Transverse colon (tissue), 4 donors: ENCODE measurements around the gene TRAF2. TPM values are rescaled to one million over a fixed set of nuclear protein-coding genes. Genes with fewer than 3 reads are reported as not detected.
"Not testable (repeated sequence)": the region's sequence is repeated elsewhere in the genome, so short reads cannot be mapped to it uniquely, and the experiment has no call there.

Experiments used
- DNase-seq: peaks from one replicate; pipeline ENCODE4 v3.0.0-alpha.2; 2019
- H3K27ac ChIP-seq, 4 donors: fragments of 200-600 bp; sonication (generic); 2 replicates each; pipeline ENCODE4 v1.5.1; 2016 to 2018; ENCODE audit warnings: inconsistent platforms in 4 of 4
- H3K27me3 ChIP-seq: fragments of 200-600 bp; sonication (generic); 2 replicates; pipeline ENCODE4 v1.5.1; 2017; ENCODE audit warnings: inconsistent platforms
- H3K36me3 ChIP-seq, 4 donors: fragments of 200-600 bp; sonication (generic); 2 replicates each; pipeline ENCODE4 v1.5.1; 2017 to 2019; ENCODE audit warnings: inconsistent platforms in 4 of 4
- H3K4me1 ChIP-seq, 4 donors: fragments of 200-600 bp; sonication (generic); 2 replicates each; pipeline ENCODE4 v1.5.1; 2017 to 2020; ENCODE audit warnings: inconsistent platforms in 4 of 4
- H3K4me3 ChIP-seq, 4 donors: fragments of 200-600 bp; sonication (generic); 1 replicate in 1 of 4; 2 replicates in 3 of 4; pipeline versions ENCODE4 v1.5.1 to v1.6.1; 2017 to 2019; ENCODE audit warnings: inconsistent platforms in 4 of 4
- H3K9me3 ChIP-seq, 2 donors: fragments of 200-600 bp; sonication (generic); 2 replicates each; pipeline ENCODE4 v1.5.1; 2017 to 2019; ENCODE audit warnings: inconsistent platforms in 2 of 2
- CTCF ChIP-seq, 5 experiments: fragments of 200-600 bp in 3 of 5; fragments of 450-650 bp in 2 of 5; sonication (generic) in 3 of 5; IDR thresholded peaks; 1 replicate in 2 of 5; 2 replicates in 3 of 5; pipeline ENCODE4 v1.5.1; 2016 to 2017; ENCODE audit warnings: antibody characterized with exemption in 5 of 5, inconsistent platforms in 3 of 5, mild to moderate bottlenecking in 2 of 5, moderate library complexity in 1 of 5
- EP300 ChIP-seq: sonication (generic); formaldehyde crosslinking; IDR thresholded peaks from one replicate; pipeline ENCODE4 v1.6.1; 2017; ENCODE audit warnings: antibody characterized with exemption, low read depth
- POLR2A ChIP-seq: fragments of 450-650 bp; IDR thresholded peaks from one replicate; pipeline ENCODE4 v1.6.1; 2016; ENCODE audit warnings: antibody characterized with exemption, mild to moderate bottlenecking, moderate library complexity
- POLR2AphosphoS5 ChIP-seq, 3 donors: sonication (generic); formaldehyde crosslinking; IDR thresholded peaks; one replicate each; pipeline ENCODE4 v1.6.1; 2016; ENCODE audit warnings: antibody characterized with exemption in 3 of 3
- WGBS, 2 donors: methylation state at CpG; one replicate each; pipeline ENCODE4 v1.1.5; 2018; ENCODE audit warnings: low coverage in 1 of 2; 5-methylcytosine and 5-hydroxymethylcytosine counted together
- in situ Hi-C, 4 donors: fragments of 200-750 bp; cut with MboI; loops; one replicate each; pipeline versions ENCODE4 v1.15.0 to v1.15.1; 2017; ENCODE audit warnings: low sequenced_read_pairs in 3 of 4, low pct_ligation_motif_present in 1 of 4, low pct_unique_long_range_greater_than_20kb in 1 of 4
- intact Hi-C: fragments of 100-400 bp; cut with DNase I; formaldehyde crosslinking; loops from one replicate; pipeline ENCODE4 v1.15.1; 2023; ENCODE audit warnings: low total_unique reads
- total RNA-seq, 4 donors: library from RNA; depleted of rRNA; stranded (reverse); fragments of >200 nt; gene quantifications; one replicate each; pipeline ENCODE4 v1.1.0, GENCODE V29; 2016

Gene TRAF2
- total RNA-seq, 4 donors from 2014 or later, result 12.5 to 60.6 (median 13.8) TPM

- TF ChIP-seq POLR2A (no peak), POLR2AphosphoS5 (IDR thresholded peaks at IDR 0.05) (peak in 1 of 3 donors; percentile 22)
- Histone ChIP-seq H3K27me3 (no peaks in the 10 kb centered on the region), H3K27ac (peak overlapping the region; percentile 55 to 65 (median 62)), H3K9me3 (no peaks in the 10 kb centered on the region), H3K4me3 (peak overlapping the region in 1 of 4 donors; percentile 30), H3K4me1 (peaks cover 0 to 28% (median 19%) of the 10 kb centered on the region in 4 donors), H3K36me3 (no peaks in the 10 kb centered on the region)
- in situ Hi-C loops (no loop called here), intact Hi-C loops (no loop called here)
- WGBS, 2 donors, result 4% methylated on average over 9 of the region's 9 CpGs; no CpG with 5 or more reads in 1 of the 2 donors
- DNase-seq, result peak; percentile 65
Measured at GRCh38 chr9:136881691-136882108, 4.6 kb upstream of the TRAF2 start.

- Histone ChIP-seq H3K9me3 (no peaks in the 10 kb centered on the region), H3K27me3 (no peaks in the 10 kb centered on the region), H3K4me1 (peaks cover 0 to 32% (median 24%) of the 10 kb centered on the region in 4 donors), H3K36me3 (no peaks in the 10 kb centered on the region), H3K4me3 (peak overlapping the region in 1 of 4 donors; percentile 30), H3K27ac (peak overlapping the region; percentile 55 to 65 (median 62))
- in situ Hi-C loops (no loop called here), intact Hi-C loops (no loop called here)
- TF ChIP-seq POLR2A (no peak), POLR2AphosphoS5 (IDR thresholded peaks at IDR 0.05) (no peak), CTCF (IDR thresholded peaks at IDR 0.05) (peak in 1 of 5 experiments; percentile 41)
- 36 to 40% methylated on average over 1 to 19 of the region's 19 CpGs for WGBS, 2 donors
- DNase-seq, result peak; percentile 72
Measured at GRCh38 chr9:136882109-136882946, 4.0 kb upstream of the TRAF2 start.

GRCh38 chr9:136882947-136883283, 3.4 kb upstream of the TRAF2 start:
- peaks cover 0 to 38% (median 29%) of the 10 kb centered on the region in 4 donors for H3K4me1 ChIP-seq
- DNase-seq, intact Hi-C loops, H3K4me3 ChIP-seq, H3K9me3 ChIP-seq, H3K36me3 ChIP-seq, H3K27me3 ChIP-seq, in situ Hi-C loops: not testable (repeated sequence)
- 92 to 100% methylated on average over 2 to 9 of the region's 9 CpGs for WGBS, 2 donors
- peak overlapping the region in 3 of 4 donors; percentile 12 to 65 (median 59) for H3K27ac ChIP-seq

- in situ Hi-C loops, H3K4me3 ChIP-seq, intact Hi-C loops, DNase-seq, H3K27me3 ChIP-seq, H3K27ac ChIP-seq, H3K36me3 ChIP-seq, H3K9me3 ChIP-seq: not testable (repeated sequence)
- H3K4me1 ChIP-seq, result peaks cover 0 to 40% (median 30%) of the 10 kb centered on the region in 4 donors
- 75 to 88% methylated on average over 7 to 10 of the region's 10 CpGs for WGBS, 2 donors
Measured at GRCh38 chr9:136883670-136884069, 2.6 kb upstream of the TRAF2 start.

GRCh38 chr9:136886610-136887597, 588 bp downstream of the TRAF2 start:
- intact Hi-C loops, result no loop called here
- Histone ChIP-seq H3K27ac (peak overlapping the region; percentile 86 to 95 (median 93)), H3K27me3 (no peaks in the 10 kb centered on the region), H3K9me3 (no peaks in the 10 kb centered on the region), H3K36me3 (no peaks in the 10 kb centered on the region), H3K4me1 (peaks cover 0 to 32% (median 25%) of the 10 kb centered on the region in 4 donors), H3K4me3 (peak overlapping the region; percentile 63 to 100 (median 95))
- peak; percentile 44 for DNase-seq
- in situ Hi-C loops, result no loop called here
- TF ChIP-seq EP300, result no peak
- no peak for TF ChIP-seq CTCF (IDR thresholded peaks at IDR 0.05)
- TF ChIP-seq POLR2A, result no peak
- TF ChIP-seq POLR2AphosphoS5 (IDR thresholded peaks at IDR 0.05), result no peak
- 0 to 2% methylated on average over 1 to 36 of the region's 76 CpGs for WGBS, 2 donors
